Measurements from ENCODE around the gene BMPR1B.
A peak's percentile ranks its signal among the peaks of the same experiment; 100 is the strongest.

BMPR1B gene

GRCh38 chr4:94728056-94728766 is 29.5 kb upstream of the BMPR1B start:
- no peak overlapping the region for H3K4me3 ChIP-seq (ENCODE audit: low read length)
- no peaks in the 10 kb centered on the region for H3K27me3 ChIP-seq (ENCODE audit: control insufficient read depth, insufficient read depth, low read length)
- no peaks in the 10 kb centered on the region for H3K4me1 ChIP-seq (ENCODE audit: control insufficient read depth, insufficient read depth, low read length)
- no peaks in the 10 kb centered on the region for H3K36me3 ChIP-seq (ENCODE audit: control insufficient read depth, insufficient read depth, low read length)
- DNase-seq (ENCODE audit: low read depth, low spot score) = no peak
- WGBS (ENCODE audit: insufficient coverage, insufficient read length) = no CpG with 5 or more reads among the region's 7 CpGs
- no peaks in the 10 kb centered on the region for H3K9me3 ChIP-seq (ENCODE audit: control insufficient read depth, insufficient read depth, low read length)
- no peak overlapping the region for H3K27ac ChIP-seq (ENCODE audit: low read length)

GRCh38 chr4:94732358-94732698 is 25.4 kb upstream of the BMPR1B start:
- H3K4me3 ChIP-seq (ENCODE audit: low read length) = no peak overlapping the region
- H3K36me3 ChIP-seq (ENCODE audit: control insufficient read depth, insufficient read depth, low read length) = no peaks in the 10 kb centered on the region
- H3K4me1 ChIP-seq (ENCODE audit: control insufficient read depth, insufficient read depth, low read length) = no peaks in the 10 kb centered on the region
- H3K9me3 ChIP-seq (ENCODE audit: control insufficient read depth, insufficient read depth, low read length) = no peaks in the 10 kb centered on the region
- no peak overlapping the region for H3K27ac ChIP-seq (ENCODE audit: low read length)
- H3K27me3 ChIP-seq (ENCODE audit: control insufficient read depth, insufficient read depth, low read length) = no peaks in the 10 kb centered on the region
- DNase-seq (ENCODE audit: low read depth, low spot score) = no peak

GRCh38 chr4:94739741-94740140 is 18.0 kb upstream of the BMPR1B start:
- DNase-seq (ENCODE audit: low read depth, low spot score) = no peak
- no CpG with 5 or more reads among the region's 6 CpGs for WGBS (ENCODE audit: insufficient coverage, insufficient read length)
- H3K4me3 ChIP-seq (ENCODE audit: low read length) = no peak overlapping the region

GRCh38 chr4:94741304-94741703 is 16.5 kb upstream of the BMPR1B start:
- H3K27ac ChIP-seq (ENCODE audit: low read length) = no peak overlapping the region

More at GRCh38 chr4:94739741-94740140, 18.0 kb upstream of the BMPR1B start:
- Histone ChIP-seq H3K27ac (ENCODE audit: low read length) (no peak overlapping the region), H3K4me1 (ENCODE audit: control insufficient read depth, insufficient read depth, low read length) (no peaks in the 10 kb centered on the region), H3K9me3 (ENCODE audit: control insufficient read depth, insufficient read depth, low read length) (no peaks in the 10 kb centered on the region), H3K36me3 (ENCODE audit: control insufficient read depth, insufficient read depth, low read length) (no peaks in the 10 kb centered on the region), H3K27me3 (ENCODE audit: control insufficient read depth, insufficient read depth, low read length) (no peaks in the 10 kb centered on the region)

GRCh38 chr4:94743838-94744237 is 13.9 kb upstream of the BMPR1B start:
- WGBS (ENCODE audit: insufficient coverage, insufficient read length) = no CpG with 5 or more reads among the region's 3 CpGs
- no peaks in the 10 kb centered on the region for H3K9me3 ChIP-seq (ENCODE audit: control insufficient read depth, insufficient read depth, low read length)
- H3K27me3 ChIP-seq (ENCODE audit: control insufficient read depth, insufficient read depth, low read length) = no peaks in the 10 kb centered on the region
- no peaks in the 10 kb centered on the region for H3K4me1 ChIP-seq (ENCODE audit: control insufficient read depth, insufficient read depth, low read length)
- no peaks in the 10 kb centered on the region for H3K36me3 ChIP-seq (ENCODE audit: control insufficient read depth, insufficient read depth, low read length)
- DNase-seq (ENCODE audit: low read depth, low spot score) = no peak
- no peak overlapping the region for H3K4me3 ChIP-seq (ENCODE audit: low read length)
- H3K27ac ChIP-seq (ENCODE audit: low read length) = no peak overlapping the region

More at GRCh38 chr4:94741304-94741703, 16.5 kb upstream of the BMPR1B start:
- whole genome bisulfite sequencing (ENCODE audit: insufficient coverage, insufficient read length) = no CpG with 5 or more reads among the region's 1 CpG
- no peaks in the 10 kb centered on the region for H3K27me3 ChIP-seq (ENCODE audit: control insufficient read depth, insufficient read depth, low read length)
- no peak for DNase-seq (ENCODE audit: low read depth, low spot score)
- no peak overlapping the region for H3K4me3 ChIP-seq (ENCODE audit: low read length)
- H3K4me1 ChIP-seq (ENCODE audit: control insufficient read depth, insufficient read depth, low read length) = no peaks in the 10 kb centered on the region
- no peaks in the 10 kb centered on the region for H3K36me3 ChIP-seq (ENCODE audit: control insufficient read depth, insufficient read depth, low read length)
- H3K9me3 ChIP-seq (ENCODE audit: control insufficient read depth, insufficient read depth, low read length) = no peaks in the 10 kb centered on the region

GRCh38 chr4:94744850-94745249 is 12.9 kb upstream of the BMPR1B start:
- WGBS (ENCODE audit: insufficient coverage, insufficient read length) = no CpG with 5 or more reads among the region's 1 CpG
- Histone ChIP-seq H3K4me3 (ENCODE audit: low read length) (no peak overlapping the region), H3K4me1 (ENCODE audit: control insufficient read depth, insufficient read depth, low read length) (no peaks in the 10 kb centered on the region), H3K27me3 (ENCODE audit: control insufficient read depth, insufficient read depth, low read length) (no peaks in the 10 kb centered on the region), H3K36me3 (ENCODE audit: control insufficient read depth, insufficient read depth, low read length) (no peaks in the 10 kb centered on the region), H3K27ac (ENCODE audit: low read length) (no peak overlapping the region), H3K9me3 (ENCODE audit: control insufficient read depth, insufficient read depth, low read length) (no peaks in the 10 kb centered on the region)
- DNase-seq (ENCODE audit: low read depth, low spot score) = no peak

GRCh38 chr4:94746746-94747145 is 11.0 kb upstream of the BMPR1B start:
- Histone ChIP-seq H3K27me3 (ENCODE audit: control insufficient read depth, insufficient read depth, low read length) (no peaks in the 10 kb centered on the region), H3K4me3 (ENCODE audit: low read length) (no peak overlapping the region), H3K4me1 (ENCODE audit: control insufficient read depth, insufficient read depth, low read length) (no peaks in the 10 kb centered on the region), H3K27ac (ENCODE audit: low read length) (no peak overlapping the region), H3K9me3 (ENCODE audit: control insufficient read depth, insufficient read depth, low read length) (no peaks in the 10 kb centered on the region), H3K36me3 (ENCODE audit: control insufficient read depth, insufficient read depth, low read length) (no peaks in the 10 kb centered on the region)
- no peak for DNase-seq (ENCODE audit: low read depth, low spot score)
- no CpG with 5 or more reads among the region's 3 CpGs for WGBS (ENCODE audit: insufficient coverage, insufficient read length)

- no CpG with 5 or more reads among the region's 69 CpGs for WGBS (ENCODE audit: insufficient coverage, insufficient read length)
- H3K27ac ChIP-seq (ENCODE audit: low read length) = no peak overlapping the region
- no peaks in the 10 kb centered on the region for H3K9me3 ChIP-seq (ENCODE audit: control insufficient read depth, insufficient read depth, low read length)
- H3K36me3 ChIP-seq (ENCODE audit: control insufficient read depth, insufficient read depth, low read length) = no peaks in the 10 kb centered on the region; the same call in 1 of the 2 replicates
- H3K27me3 ChIP-seq (ENCODE audit: control insufficient read depth, insufficient read depth, low read length) = peaks cover 9% of the 10 kb centered on the region; the same call in 1 of the 2 replicates
- no peaks in the 10 kb centered on the region for H3K4me1 ChIP-seq (ENCODE audit: control insufficient read depth, insufficient read depth, low read length)
- no peak for DNase-seq (ENCODE audit: low read depth, low spot score)
- H3K4me3 ChIP-seq (ENCODE audit: low read length) = peak overlapping the region; percentile 62; the same call in 1 of the 2 replicates
Observed at GRCh38 chr4:94758141-94758699, 465 bp downstream of the BMPR1B start.

GRCh38 chr4:94758700-94759399 is 1.1 kb downstream of the BMPR1B start:
- H3K4me3 ChIP-seq (ENCODE audit: low read length) = peak overlapping the region; percentile 62; the same call in 1 of the 2 replicates
- no peak overlapping the region for H3K27ac ChIP-seq (ENCODE audit: low read length)
- H3K9me3 ChIP-seq (ENCODE audit: control insufficient read depth, insufficient read depth, low read length) = no peaks in the 10 kb centered on the region
- no peaks in the 10 kb centered on the region; the same call in 1 of the 2 replicates for H3K36me3 ChIP-seq (ENCODE audit: control insufficient read depth, insufficient read depth, low read length)
- no peaks in the 10 kb centered on the region for H3K4me1 ChIP-seq (ENCODE audit: control insufficient read depth, insufficient read depth, low read length)
- no CpG with 5 or more reads among the region's 19 CpGs for WGBS (ENCODE audit: insufficient coverage, insufficient read length)
- peaks cover 9% of the 10 kb centered on the region; the same call in 1 of the 2 replicates for H3K27me3 ChIP-seq (ENCODE audit: control insufficient read depth, insufficient read depth, low read length)
- no peak for DNase-seq (ENCODE audit: low read depth, low spot score)

GRCh38 chr4:94759767-94760211 is 2.0 kb downstream of the BMPR1B start:
- H3K9me3 ChIP-seq (ENCODE audit: control insufficient read depth, insufficient read depth, low read length) = no peaks in the 10 kb centered on the region
- peaks cover 9% of the 10 kb centered on the region; the same call in 1 of the 2 replicates for H3K27me3 ChIP-seq (ENCODE audit: control insufficient read depth, insufficient read depth, low read length)
- DNase-seq (ENCODE audit: low read depth, low spot score) = no peak
- no peak overlapping the region for H3K4me3 ChIP-seq (ENCODE audit: low read length)
- no peaks in the 10 kb centered on the region; the same call in 1 of the 2 replicates for H3K36me3 ChIP-seq (ENCODE audit: control insufficient read depth, insufficient read depth, low read length)
- no peak overlapping the region for H3K27ac ChIP-seq (ENCODE audit: low read length)
- H3K4me1 ChIP-seq (ENCODE audit: control insufficient read depth, insufficient read depth, low read length) = no peaks in the 10 kb centered on the region
- WGBS (ENCODE audit: insufficient coverage, insufficient read length) = no CpG with 5 or more reads among the region's 1 CpG

All from iPS DF 6.9 (cell line).